ENCODE measurements around the gene ERV3-1.
"Not testable (repeated sequence)": the region's sequence is repeated elsewhere in the genome, so short reads cannot be mapped to it uniquely, and the experiment has no call there.

The ERV3-1 gene

GRCh38 chr7:65006094-65006992 is at the start of gene ERV3-1:
ERV3-1 (minus strand) TSS chr7:65006687; CDS start chr7:64993026, 13,661 bp downstream.
- DNase-seq = peak; percentile 85

DNA sequence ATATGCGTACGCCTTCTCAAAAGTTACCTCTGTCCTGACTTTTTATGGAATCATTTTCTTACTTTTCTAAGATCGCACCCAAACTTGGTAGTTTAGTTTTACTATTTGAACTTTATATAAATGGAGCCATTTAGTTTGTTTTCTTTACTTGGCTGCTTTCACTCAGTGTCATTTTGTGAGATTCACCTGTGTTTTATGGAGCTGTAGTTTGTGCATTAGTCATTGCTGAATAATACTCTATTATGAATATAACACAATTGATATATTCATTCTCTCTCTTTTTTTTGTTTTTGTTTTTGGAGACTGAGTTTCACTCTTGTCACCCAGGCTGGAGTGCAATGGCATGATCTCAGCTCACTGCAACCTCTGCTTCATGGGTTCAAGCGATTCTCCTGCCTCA is 49.3 kb upstream of the ERV3-1 start:
- DNase-seq = not testable (repeated sequence)

- not testable (repeated sequence) for DNase-seq
Observed at GRCh38 chr7:65054466-65054994, 48.0 kb upstream of the ERV3-1 start.

DNA sequence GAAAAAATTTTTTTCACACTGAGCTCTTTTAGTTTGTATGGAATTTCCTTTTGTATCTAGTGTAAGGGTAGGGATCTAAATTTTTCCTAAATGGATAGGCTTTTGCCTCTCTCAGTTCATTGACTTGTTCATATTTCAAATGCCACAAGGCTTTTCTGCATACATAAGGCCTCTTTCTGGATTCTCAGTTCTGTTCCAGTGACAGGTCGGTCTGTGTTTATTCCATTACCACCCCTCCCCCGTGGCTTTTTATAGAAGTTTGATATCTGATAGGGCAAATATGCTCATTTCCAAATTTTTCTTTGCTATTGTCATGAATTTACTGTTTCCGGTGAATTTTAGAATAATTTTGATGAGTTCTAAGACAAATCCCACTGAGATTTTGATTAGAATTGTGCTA is 45.2 kb upstream of the ERV3-1 start:
- not testable (repeated sequence) for DNase-seq

DNA sequence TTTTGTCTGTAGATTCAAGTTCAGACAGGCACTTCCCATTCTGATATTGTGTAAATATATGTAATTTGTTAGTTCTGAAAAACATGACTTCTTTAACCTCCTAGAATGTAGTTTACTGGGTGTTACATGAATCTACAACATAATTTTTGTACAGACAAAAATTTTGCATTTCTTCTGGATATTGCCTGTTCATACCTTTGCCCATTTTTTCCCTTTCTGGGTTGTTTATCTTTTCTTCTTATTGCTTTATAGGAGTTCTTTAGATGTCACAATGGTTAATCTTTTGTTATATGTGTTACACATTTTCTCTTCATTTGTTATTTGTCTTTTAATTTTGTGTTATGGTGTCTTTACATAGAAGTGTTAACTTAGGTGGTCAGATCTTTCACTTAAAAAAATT is 44.7 kb upstream of the ERV3-1 start:
- not testable (repeated sequence) for DNase-seq

DNA sequence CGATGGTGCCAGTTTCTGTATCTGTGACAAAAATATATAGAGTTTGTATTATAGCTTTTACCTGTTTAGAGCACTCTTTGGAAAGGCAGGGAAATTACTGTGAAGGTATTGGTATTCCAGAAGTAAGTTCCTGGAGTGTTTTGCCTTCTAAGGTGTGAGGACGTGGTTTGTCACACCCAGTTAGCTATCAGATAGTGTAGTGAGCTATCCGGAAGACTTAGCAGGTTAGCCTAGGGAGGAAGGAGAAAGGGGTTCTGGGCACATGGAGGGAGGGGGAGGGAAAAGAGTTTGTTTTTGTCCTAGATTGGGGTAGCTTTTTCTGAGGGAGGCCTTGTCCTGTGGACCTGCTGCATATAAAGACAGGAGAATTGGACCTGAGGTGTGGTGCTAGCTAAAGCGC is 39.8 kb upstream of the ERV3-1 start:
- not testable (repeated sequence) for DNase-seq

DNA sequence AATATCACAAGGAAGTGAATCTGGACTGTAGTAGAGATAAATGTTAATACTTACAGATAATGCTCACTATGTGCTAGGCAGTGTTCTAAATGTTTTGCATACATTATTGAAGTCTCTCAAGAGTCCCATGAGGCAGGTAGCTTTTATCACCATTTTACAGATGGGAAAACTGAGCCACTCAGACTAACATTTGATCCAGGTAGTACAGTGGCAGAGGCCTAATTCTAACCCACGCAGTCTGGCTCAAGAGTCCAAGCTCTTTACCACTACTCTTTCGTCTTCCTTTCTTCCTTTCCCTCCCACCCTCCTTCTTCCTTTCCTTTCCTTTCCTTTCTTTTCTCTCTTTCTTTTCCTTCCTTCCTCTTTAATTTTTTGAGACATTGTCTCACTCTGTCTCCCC is 39.1 kb upstream of the ERV3-1 start:
- DNase-seq = not testable (repeated sequence)

- DNase-seq = peak; percentile 50
Observed at GRCh38 chr7:65038767-65039166, 32.3 kb upstream of the ERV3-1 start.

GRCh38 chr7:65037740-65038688 is 31.5 kb upstream of the ERV3-1 start:
- peak; percentile 85 for DNase-seq

GRCh38 chr7:65036526-65036925 is 30.0 kb upstream of the ERV3-1 start:
- DNase-seq = not testable (repeated sequence)

DNA sequence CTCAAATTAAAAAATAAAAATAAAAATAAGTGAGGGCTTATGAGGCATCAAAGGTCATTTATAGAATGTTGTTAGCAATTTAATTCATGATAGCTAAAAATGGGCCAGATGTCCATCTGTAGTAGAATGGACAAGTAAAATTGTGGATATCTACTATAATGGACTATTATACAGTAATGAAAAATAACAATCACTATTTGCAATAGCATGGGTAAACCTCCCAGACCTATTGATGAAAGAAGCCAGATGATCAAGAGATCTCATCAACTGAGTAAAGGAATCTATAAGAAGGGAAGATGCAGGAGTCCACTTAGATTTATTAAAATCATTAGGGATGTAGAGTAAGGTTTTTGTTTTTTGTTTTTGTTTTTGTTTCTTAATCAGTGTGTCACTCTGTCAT is 29.0 kb upstream of the ERV3-1 start:
- DNase-seq = not testable (repeated sequence)

DNA sequence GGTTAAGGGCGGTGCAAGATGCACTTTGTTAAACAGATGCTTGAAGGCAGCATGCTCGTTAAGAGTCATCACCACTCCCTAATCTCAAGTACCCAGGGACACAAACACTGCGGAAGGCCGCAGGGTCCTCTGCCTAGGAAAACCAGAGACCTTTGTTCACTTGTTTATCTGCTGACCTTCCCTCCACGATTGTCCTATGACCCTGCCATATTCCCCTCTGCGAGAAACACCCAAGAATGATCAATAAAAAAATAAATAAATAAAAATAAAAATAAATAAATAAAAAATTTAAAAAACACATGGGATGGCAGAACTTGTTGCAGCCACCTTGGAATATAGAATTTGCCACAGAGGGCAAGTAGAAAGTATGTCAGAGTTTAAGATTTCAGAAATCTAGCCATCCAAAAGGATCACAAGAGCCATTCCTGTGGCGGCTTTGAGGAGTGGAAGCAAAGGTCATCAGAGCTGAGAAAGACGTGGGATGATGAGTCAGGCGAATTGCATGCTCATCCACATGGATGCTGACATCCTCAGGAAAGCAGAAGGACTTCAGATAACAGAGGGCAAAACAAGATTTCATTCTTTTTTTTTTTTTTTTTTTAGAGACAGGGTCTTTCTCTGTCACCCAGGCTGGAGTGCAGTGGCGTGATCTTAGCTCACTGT is 27.8 kb upstream of the ERV3-1 start:
- DNase-seq = not testable (repeated sequence)

- DNase-seq = not testable (repeated sequence)
Observed at GRCh38 chr7:65033391-65033790, 26.9 kb upstream of the ERV3-1 start.

DNA sequence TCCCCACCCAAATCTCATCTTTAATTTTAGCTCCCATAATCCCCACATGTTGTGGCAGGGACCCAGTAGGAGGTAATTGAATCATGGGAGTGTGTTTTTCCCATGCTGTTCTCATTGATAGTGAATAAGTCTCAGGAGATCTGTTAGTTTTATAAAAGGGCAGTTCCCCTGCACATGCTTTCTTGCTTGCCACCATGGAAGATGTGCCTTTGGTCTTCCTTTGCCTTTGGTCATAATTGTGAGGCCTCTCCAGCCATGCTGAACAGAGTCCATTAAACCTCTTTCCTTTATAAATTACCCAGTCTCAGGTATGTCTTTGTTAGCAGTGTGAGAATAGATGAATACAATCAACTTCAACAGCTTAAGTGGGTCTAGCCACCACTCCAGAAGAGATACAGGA is 18.5 kb upstream of the ERV3-1 start:
- not testable (repeated sequence) for DNase-seq

GRCh38 chr7:65020978-65021377 is 14.5 kb upstream of the ERV3-1 start:
- DNase-seq = not testable (repeated sequence)

DNA sequence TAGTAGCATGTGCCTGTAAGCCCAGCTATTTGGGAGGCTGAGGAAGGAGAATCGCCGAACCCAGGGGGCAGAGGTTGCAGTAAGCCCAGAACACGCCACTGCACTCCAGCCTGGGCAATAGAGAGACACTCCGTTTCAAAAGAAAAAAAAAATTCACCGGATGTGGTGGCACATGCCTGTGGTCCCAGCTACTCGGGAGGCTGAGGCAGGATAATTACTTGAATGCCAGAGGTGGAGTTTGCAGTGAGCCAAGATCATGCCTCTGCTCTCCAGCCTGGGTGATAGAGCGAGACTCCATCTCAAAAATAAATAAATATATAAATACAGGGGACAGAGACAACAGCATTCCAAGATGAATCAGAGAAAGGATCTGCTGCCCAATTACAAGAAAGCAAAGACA is 3.4 kb upstream of the ERV3-1 start:
- not testable (repeated sequence) for DNase-seq

- DNase-seq = not testable (repeated sequence)
Observed at GRCh38 chr7:65009394-65009793, 2.9 kb upstream of the ERV3-1 start.

GRCh38 chr7:65007036-65007435 is 549 bp upstream of the ERV3-1 start:
- not testable (repeated sequence) for DNase-seq

- no peak for DNase-seq
Observed at GRCh38 chr7:65004575-65004974, 1.9 kb downstream of the ERV3-1 start.

DNA sequence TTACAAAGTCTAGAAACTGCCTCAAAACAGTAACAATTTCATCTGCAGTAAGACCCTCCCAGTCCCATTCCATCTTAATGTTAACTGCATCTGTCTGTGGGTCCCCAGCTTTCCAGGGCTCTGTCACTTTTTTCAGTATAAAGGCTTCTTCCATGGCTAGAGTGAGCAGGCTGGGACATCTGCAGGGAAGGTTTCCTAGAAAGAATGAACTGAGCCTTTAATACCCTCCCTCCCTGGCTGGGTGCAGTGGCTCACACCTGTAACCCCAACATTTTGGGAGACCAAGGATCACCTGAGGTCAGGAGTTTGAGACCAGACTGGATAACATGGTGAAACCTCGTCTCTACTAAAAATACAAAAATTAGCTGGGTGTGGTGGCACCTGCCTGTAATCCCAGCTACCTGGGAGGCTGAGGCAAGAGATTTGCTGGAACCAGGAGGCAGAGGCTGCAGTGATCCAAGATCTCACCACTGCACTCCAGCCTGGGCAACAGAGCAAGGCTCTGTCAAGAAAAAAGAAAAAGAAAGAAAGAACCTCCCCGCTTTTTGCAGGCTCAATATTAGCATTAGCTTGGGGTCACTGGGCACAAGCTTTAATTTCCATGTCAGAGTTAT is 3.4 kb downstream of the ERV3-1 start:
- DNase-seq = no peak

GRCh38 chr7:65001291-65001814 is 5.1 kb downstream of the ERV3-1 start:
- no peak for DNase-seq

Measured in activated CD4-positive, CD25-positive, alpha-beta regulatory T cell treated with anti-CD3 and anti-CD28 coated beads, Interleukin-2, amount 50 U/mL, for 72 hours (primary cell).